ENCODE results near the gene ETV1.

ETV1 gene

DNA sequence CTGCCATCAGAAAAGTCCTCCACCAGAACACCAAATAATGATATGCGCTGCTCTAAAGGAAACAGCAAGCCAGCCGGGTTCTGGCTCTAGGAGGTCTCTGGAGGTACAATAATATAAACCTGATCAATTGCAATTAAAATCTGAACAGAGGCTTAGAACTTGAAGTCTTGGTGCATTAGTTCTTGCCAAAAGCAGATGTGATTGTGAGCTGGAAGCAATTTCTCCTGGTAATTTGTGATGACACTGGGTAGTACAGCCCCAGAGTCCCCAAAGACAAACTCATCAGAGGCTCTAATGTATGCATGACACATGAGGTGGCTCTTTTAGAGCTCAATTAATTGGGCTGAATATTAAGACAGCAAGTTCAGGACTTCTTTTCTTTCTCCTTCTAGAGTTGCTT is 3.3 kb downstream of the ETV1 start:
- DNase-seq, result no peak

DNA sequence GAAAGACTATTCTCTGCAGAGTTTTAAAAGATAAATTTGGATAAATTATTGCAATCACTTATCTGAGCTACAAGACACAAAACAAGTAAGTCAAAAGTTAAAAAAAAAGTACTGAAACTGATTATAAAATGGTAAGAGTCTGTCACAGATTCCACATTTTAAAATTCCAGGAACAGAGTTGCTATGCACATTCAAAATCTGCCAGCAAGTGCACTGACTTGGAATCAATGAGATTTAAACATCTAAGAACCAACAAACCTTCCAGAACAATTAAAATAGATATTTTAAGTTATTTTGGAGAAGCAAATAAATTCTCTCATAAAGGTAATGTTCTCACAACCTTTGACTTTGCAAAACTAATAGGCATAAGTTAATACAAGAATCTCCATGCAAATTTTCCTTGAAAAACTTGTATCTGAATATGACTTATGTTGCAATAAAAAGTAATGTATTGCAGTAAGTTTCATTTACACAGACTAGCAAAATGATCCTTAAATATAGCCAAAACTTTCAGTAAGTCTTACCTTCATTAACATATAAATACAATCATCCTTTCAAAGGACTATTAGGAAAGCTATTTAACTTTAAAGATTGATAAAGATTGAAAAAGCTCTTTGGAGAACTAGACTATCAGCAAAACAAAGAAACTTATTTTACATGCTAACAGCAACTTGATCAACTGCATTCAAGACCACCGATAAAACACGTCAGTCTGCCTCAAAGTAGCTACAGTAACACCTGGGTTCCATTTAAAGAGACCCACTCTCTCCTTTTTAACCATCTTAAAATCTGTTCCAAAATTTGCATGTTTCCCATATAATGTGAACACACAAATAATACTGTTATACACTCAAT is 4.4 kb downstream of the ETV1 start:
- DNase-seq, result no peak

DNA sequence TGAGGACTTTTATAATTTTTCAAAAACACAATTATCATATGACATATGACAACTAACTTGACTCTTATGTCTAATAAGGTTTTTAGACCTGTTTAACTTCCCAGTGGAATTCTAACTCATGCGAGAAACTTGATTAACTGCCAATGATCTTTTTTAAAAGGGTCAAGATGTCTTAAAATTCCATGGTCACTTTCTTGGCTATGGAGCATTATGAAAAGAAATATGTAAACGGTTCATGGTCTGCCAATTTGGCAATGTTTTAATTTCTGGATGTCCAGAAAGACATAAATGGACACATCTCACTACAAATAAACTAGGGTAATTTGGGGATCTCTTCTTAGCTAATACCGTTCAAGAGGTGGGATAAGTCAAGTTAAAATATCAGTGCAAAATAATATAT is 5.4 kb downstream of the ETV1 start:
- DNase-seq, result no peak

DNA sequence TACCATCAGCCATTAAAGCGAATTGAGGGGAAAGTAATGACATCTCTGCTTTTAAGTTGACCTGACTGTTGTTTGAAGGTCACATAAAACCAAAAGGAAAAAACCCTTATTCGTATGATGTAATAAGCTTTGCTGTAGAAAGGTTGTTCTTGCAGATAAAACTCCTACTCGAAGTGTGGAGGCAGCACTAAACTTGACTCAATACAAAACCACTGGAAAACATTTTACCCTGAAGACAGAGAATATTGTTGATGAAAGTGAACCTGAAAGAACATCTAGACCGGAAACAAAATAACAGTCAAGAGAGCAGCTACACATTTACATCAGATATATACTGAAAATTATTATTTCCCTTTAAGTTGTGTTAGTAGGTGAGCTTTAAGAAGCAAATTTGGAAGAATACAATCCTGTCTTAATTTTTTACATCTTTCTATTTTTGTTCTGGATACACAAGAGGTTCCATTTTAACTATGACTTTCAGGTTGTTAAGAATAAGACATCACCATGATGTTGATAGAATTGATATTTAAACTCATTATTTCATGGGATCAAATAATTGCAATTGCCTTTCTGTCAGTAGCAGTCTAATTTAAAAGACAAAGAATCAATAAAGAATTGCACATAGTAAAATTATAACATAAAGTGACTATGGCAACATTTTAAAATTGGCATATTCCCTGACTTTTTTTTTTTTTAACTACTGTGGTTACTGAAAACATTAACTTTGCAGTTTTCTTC is 6.4 kb downstream of the ETV1 start:
- no peak for DNase-seq

DNA sequence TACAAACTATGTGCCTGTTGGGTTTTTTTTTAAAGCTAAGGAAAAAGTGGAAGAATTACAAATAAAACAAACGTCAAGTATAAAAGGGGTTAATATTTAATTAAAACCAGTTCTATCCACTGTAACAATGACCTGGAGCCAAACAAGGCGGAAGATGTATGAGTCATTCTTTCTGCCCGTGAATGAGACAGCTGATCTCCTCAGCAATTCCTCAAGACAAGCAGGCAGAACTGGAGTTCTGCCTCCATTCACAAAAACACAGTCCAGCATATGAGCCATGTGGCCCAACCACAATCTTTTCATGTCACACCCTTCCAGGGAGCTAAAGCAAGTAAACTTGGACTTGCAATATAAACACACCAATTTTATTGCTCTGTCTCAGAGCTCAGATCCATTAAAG is 8.4 kb downstream of the ETV1 start:
- DNase-seq, result peak; percentile 13

DNA sequence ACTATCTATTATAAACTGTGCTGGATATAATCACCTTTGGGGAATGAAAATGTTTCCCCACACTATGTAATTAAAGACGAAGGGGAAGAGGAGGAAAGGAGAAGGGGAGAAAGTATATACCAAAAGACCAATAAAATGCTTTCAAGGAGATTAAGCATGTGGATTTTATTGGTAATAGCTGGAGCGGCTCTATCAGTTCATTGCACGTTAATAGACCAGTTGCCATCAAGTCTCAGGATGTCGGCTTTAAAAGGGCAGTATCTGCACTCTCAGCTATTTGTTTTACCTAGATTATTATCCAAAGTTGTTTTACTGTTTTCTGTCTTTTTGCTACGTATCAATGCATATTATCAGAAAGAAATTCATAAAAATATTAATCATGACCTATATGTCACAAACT is 9.0 kb downstream of the ETV1 start:
- DNase-seq, result no peak

DNA sequence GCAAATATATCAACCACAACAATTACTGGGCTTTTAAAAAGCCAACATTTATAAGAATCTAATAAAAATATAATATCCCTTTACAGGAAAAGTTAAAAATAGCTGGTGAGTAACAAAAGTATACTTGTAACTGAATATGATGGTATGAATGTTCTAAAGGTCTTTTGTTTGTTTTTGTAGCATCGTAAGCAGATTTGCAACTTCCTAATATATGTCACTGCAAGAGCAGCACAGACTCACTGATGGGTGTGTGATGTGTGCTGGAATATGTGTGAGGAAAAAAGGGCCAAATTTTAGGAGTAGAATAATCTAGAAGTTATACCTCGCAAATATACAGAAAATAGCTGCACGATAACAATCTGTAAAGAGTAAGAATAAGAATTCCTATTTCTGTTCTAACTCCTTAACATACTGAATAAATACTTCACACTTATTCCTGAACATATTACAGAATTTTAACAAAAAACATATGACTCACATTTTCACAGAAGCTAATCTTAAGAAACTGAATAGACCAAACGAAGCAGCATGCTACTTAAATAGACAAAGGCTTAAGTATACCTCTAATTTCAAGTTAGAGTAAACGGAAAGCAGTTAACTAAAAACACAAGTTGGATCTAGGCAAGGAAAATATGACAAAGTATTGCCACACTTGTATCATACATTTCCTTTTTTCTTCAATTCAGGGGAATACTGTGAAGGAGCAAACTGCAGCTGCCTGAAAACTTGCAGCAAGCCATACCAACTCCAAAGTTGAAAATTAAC is 9.6 kb downstream of the ETV1 start:
- no peak for DNase-seq

DNA sequence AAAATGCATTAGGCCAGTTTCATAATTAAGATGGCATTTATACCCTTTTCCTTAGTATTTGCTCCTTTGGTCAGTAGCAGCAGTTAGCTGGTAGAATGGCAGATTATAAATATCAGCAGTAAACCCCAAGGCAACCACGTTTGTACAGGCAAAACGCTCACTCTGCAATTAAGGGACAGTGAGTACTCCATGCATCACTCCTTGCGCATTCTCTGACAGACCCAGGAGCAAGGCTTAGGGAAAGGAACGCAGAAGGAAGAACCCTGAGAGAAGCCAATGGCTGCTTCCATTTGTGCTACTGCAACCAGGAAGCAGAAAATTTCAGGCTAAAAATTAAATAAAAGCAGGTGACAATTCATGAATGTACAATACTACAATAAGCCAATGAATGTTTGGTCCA is 12.9 kb downstream of the ETV1 start:
- no peak for DNase-seq

DNA sequence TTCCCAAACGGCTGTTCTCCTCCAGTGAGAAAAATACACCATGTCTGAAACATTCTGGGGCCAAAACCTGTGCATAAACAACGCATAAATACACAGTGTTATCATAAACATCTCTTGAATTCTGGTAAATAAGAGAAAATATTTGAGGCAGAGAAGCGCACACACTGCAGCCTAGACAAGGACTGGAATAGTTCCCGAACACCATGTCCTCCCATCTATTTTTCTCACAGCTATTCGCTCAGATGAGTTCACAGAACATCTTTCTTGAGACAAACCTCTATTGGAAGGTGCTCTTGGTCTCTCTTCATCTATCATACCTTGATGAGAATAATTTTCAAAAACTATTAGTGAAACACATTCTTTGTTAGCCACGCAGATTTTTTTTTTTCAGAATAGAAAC is 24.4 kb downstream of the ETV1 start:
- no peak for DNase-seq

DNA sequence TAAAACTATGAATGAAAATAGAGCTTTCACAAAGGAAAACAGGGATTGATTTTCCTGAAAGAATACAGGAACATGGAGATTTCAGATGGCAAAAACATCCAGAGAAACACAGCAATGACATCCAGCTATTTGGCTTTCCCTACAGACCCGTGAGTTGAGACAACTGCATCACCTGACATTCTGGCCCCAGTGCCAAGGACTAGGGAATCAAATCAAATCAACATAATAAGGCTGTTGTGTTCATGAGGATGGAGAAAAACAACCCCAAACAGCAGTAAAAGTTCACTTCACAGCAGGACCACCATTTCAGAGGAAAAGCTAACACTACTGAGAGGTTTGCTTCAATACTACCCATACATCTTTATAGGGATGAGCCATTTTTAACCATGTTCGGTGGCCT is 25.5 kb downstream of the ETV1 start:
- no peak for DNase-seq

DNA sequence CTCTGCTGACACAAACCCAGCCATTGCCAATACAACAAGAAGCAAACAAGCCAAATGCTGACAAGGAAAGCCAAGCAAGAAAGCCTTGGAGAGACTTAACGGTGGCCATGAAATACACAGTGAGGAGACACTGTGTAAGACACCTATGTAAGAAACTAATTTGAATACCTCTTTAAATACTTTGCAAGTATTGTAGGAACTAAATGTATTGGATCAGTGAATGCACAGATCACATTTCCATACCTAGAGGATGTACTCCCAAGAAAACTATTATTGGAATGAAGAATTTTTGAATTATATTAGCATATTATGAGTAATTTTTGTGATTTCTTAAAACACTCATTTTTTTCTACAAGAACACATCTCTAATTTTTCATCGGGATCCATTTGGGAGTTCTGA is 34.0 kb downstream of the ETV1 start:
- no peak for DNase-seq

DNA sequence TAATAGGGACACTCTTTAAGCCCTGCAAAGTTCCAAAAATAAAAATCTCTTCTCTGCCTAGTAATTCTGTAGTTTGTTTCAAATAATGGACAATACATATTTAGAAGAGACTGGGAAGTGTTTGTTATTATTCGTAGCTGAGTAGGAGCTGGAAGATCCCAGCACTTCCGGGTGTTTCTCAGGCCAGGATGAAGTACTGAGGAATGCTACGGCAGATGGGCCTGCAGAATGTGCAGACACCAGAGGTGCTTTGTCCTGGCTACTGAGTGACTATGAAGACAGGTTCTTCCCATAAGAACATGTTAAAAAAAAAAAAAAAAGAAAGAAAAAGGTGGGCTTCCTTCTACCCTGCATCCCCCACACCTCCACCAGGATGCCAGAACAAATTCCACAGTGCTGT is 36.1 kb downstream of the ETV1 start:
- DNase-seq, result no peak

DNA sequence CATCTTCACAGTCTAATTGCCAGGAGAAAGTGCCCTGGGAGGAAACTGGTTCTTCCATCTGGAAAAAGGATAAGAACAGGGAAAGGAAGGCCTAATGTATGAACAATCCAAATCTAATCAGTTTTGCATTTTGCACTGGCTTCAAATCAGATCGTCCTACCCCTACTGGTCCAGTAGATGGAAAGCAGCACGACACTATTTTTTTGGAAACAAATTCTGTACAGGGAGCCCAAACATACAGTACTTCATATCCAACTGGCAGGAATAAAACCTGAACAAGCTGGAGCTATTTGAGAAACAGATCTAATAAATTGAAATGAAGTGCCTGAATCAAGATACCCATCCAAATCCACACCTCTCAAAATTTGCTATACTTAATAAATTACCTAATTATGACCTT is 36.5 kb downstream of the ETV1 start:
- DNase-seq, result no peak

DNA sequence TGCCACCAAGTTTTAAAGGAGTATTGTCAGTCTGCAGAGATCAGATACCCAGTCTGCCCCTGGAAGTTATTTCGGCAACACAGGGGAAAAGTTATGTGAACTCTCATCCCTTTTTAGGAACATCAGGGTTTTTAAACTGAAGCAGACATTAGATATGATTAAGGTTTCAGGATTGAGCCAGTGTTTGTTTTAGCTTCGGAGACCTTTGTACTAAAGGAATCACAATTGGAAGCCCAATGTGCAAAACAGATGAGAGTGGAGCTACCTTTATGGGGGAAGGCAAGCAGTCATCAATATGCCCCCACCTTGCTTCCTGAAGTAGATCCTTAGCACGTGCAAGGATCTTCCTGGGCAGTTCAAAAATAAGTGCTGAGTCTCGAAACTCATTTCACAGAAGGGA is 39.5 kb downstream of the ETV1 start:
- no peak for DNase-seq

DNA sequence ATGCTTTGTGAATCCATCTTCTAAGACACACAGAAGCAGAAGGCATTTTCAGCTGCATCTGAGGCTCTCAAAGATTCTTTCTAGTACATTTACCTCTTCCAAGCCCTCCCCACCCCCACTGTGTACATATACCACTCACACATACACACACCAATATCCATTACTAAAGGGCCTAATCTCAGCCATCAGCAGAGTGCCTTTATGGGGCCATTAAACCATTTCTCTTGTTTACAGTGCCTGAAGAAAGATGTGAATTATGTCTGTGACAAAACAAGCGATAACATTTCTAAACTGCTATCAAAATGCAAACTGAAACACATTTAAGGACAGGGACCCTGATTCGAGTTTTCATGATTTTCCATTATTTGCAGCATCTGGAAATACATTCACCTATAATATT is 40.0 kb downstream of the ETV1 start:
- no peak for DNase-seq

DNA sequence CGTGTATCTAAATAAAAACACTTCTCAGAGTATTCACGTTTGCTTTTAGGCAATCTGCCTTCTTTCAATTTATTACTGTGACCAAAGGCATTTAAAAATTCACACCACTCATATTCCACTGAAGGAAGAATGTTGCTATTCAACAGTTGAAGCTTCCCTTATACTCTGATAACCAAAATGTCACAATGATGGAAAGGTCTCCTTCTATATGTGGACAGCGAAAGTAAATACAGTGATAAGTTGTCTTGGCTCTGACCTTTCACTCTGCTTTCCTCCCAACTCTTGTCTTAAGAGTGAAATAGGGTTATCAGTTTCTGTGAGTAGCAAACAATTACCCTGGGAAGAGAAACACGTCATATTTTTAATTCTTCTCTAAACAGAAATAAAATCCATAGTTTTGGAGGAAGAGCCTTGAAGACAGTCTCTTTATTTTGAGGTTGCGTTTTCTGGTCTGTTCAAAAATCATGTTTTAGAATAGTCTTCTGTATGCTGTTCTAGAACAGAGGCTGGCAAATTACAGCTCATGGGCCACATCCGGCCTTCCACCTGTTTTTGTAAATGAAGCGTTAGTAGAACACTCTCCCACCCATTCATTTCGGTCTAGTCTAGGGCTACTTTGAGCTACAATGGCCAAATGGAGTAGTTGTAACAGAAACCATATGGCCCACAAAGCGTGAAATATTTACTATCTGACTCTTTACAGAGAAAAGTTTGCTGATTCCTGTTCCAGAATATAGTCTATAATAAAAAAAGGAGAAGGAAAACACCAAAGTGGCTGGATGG is 41.3 kb downstream of the ETV1 start:
- DNase-seq, result no peak

DNA sequence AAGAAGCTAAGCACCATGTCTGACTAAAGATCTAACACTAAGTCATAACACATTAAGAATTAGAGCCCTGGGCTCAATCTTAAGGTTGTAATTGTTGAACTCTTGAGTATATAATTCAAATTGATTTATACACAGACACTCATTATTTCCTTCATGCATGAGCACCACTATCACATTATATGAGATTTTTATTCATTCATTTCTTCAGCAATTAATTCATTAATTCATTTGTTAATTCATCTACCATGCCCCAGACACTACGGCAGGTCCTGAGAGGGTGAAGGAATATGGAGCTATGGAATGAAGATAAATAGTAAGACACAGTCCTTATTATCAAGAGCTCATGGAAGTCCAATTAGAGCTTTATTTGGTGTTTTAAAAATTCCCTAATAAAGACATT is 41.9 kb downstream of the ETV1 start:
- DNase-seq, result no peak

DNA sequence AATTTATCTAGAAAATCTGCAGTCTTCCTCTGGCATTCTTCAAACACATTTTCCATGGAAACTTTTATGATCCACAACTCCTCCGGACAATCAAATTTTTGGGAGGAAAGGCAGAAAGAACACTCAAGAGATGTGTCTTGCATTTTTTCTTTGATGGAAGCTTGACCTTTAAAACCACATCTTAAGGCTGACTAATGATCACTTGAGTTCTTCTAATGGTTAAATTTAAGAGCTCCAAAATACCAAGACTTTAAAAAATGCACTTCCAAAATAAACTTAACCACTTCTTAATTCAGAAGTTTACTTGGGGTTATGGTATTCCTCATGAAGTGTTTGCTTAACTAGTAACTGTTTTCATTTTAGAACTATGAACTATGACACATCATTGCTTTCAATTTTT is 43.3 kb downstream of the ETV1 start:
- DNase-seq, result no peak

DNA sequence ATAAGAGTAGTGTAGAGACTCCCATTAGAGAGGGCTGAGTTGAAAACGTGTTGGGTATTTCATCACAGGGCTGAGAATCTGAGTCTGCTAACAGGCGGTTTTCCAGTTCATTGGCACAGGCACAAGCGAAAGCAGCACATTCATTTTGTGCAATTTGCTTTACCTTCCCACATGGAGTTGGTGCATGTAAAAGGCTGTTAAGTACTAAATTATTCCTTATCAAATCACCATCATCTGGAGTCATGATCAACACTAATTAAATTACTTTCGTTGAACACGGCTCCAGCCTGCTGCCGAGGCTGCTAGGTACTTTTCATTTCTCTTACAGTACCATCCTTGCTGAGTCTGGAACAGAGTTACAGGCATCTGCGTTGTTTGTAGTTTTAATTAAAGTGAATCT is 43.8 kb downstream of the ETV1 start:
- no peak for DNase-seq

DNA sequence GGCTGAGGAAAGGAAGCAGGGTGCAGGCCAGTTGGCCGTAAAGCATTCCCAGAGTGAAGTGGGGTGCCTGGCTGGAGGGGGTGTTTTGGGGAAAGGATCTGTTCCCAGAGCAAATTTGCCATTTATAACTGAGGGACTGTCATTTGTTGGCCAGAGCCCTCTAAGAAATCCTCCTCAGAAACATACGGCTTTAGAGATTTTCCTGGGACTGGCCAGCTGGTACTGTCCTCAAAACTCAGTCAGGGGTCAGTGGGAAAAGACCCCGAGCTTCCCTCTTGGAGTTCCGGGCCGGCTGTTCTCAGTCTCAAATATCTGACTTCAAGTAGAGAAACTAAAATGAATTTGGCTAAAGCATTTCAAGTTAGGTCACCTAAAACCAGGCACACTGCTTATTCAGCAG is 55.9 kb downstream of the ETV1 start:
- no peak for DNase-seq

DNA sequence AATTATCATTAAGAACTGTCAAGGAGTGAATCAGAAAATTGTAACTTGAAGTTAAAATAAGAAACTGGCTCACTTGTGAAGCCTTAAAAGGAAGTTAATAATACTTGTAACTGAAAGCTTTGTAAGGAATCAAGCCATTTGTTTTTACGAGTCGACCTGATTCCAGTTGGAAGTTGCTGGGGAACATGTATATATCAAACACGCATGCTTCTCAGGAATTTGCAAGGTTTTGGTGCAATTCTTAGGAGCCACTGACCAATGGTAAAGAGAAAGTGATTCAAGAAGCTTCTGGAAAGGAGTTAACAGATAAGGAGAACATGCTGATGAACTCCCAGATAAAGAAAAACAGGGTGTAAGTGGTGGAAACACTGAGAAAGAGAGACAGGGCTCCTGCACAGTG is 56.4 kb downstream of the ETV1 start:
- DNase-seq, result no peak

DNA sequence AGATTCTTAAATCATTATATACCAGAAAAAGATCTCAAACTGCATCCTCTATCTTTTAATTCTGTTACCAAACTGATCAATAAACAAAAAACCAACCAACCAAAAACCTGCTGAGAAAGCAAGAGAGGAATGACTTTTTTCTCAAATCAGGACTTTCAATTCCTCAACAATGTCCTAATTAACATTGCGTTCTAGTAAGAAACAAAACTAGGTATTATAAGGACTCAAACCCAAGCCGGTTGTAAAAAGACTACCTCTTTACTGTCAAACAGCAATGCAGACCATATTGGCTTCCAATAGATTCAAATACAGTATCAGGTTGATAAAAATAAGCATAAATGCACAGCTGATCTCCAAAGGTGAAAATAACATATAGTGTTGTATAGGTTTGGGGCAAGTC is 57.3 kb downstream of the ETV1 start:
- DNase-seq, result no peak

DNA sequence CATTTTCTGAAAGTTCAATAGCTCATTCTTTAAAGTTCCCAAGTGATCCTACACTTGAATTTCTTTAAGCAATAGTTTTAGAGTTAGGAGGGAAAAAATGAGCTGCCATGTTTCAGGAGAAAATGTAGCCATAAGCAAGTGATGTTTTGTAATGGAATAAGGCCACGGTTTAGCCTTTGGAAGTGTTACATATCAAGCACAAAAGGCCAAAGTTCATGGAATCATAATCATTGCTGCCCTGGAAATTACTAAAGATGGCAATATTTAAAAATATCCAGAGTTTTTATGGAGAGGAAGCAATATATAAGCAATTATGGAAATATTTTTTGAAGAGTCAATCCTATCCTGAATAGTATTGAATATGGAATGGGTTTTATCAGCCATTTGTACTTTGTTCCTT is 68.4 kb downstream of the ETV1 start:
- no peak for DNase-seq
